ENCODE data around the gene RFLNA.

DNA sequence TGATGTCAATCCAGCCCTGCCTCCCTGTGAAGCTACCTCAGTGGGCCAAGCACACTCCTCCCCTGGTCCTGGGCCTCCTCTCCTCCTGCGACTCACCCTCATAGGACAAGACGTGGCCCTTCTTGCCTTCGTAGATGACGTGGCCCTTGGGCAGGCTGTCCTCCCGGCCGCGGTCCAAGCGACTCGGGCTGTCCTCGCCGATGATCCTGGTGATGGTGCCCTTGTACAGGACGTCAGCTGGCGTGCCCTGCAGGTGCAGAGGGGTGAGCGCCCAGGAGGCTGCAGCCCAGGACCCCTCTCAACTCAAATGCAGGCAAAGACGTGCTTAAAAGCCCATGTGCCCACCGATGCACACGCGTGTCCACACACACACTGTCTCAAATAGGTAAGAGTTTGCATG, 55.6 kb downstream of the RFLNA start:
- TF ChIP-seq CTCF (conservative IDR thresholded peaks at IDR 0.05; ENCODE audit: low read length) (no peak), EZH2phosphoT487 (IDR thresholded peaks at IDR 0.05; ENCODE audit: borderline replicate concordance) (no peak)
